GM18858 (cell line): ENCODE measurements around the gene RCN1.
A peak's percentile ranks its signal among the peaks of the same experiment; 100 is the strongest.
"Not testable (repeated sequence)": the region's sequence is repeated elsewhere in the genome, so short reads cannot be mapped to it uniquely, and the experiment has no call there.

ENCODE experiments used
- ATAC-seq: cut with Tn5 transposase; IDR thresholded peaks from one replicate; pipeline ENCODE4 v1.9.1; 2021; ENCODE audit not compliant: unreplicated experiment

The RCN1 gene

DNA sequence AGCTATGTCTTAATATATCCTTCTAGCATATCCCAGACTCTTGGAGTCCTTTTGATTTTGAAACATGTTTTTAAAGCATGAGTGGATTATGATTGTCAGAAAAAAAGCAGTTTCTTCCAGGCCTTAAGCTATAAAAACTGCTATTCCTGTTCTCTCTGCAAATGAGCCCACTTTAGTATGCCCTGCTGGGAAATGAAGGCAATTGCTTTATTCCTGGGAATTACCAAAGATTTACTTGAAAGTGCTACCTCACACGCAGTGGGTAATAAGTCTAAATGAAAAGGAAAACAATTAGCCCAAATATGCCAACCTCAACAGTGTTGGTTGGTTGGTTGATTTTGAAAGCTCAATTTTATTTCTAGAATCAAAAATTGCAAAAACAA lies 17.2 kb upstream of the RCN1 start:
- no peak for ATAC-seq

DNA sequence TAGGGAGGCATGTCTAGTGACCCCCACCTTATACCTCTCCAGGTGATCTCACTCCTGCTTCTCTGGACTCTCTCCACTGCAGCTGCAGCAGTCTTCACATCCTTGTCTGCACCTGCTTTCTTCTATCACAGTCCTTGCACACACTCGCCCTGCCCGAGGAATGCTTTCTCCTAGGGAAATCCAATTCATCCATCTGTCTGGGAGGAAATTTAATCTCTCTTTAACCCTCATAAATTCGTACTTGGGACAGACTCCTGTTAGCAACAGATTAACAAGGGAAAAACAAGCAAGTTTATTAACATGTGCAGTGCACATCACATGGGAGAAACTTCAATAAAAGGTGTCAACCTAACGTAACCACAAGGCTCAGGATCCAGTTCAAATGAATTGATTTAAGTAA lies 11.3 kb upstream of the RCN1 start:
- no peak for ATAC-seq

DNA sequence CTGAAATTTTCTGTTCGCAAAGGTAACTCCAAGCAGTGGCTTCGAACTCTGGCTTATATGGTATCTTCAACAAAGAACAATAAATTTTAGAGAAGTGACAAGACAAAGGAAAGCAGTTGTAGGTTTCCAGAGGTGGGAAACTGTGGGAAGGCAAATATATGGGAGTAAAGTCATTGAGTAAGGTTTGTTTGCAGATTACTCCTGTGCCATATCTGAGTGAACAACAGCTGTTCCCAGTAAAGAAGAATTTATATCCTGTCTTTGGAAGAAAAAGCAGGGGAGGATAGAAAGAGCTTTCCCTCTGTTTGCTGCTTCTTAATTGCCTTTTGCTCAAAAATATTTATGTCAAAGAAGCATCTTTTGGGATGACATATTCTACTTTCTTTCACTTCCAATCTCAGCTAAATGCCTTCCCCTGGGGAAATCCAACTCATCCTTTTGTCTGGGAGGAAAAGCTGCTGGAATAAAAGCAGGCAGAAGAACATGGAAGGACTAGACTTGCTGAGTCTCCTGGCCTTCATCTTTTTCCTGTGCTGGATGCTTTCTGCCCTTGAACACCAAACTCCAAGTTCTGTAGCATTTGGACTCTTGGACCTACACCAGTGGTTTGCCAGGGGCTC lies 10.4 kb upstream of the RCN1 start:
- no peak for ATAC-seq

DNA sequence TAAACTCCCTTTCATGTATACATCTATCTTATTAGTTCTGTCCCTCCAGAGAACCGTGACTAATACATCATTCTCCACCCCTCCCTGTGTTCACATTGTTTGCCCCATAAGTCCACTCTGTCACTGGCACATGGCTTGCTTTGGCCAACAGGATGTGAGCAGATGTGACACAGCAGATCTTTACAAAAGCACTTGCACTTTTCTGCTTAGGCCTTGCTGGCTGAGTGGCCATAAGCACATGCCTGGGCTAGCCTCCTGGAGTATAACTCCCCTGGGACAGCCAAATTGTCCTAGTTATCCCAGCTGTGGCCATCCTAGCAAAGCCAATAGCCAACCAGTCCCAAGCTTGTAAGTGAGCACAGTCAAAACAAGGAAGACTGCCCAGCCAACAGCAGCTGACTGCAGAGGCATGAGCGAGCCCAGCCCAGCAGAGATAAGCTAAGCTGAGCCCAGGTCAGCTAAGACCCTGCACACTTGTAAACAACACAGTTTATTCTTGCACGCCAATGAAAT lies 9.7 kb upstream of the RCN1 start:
- no peak for ATAC-seq

DNA sequence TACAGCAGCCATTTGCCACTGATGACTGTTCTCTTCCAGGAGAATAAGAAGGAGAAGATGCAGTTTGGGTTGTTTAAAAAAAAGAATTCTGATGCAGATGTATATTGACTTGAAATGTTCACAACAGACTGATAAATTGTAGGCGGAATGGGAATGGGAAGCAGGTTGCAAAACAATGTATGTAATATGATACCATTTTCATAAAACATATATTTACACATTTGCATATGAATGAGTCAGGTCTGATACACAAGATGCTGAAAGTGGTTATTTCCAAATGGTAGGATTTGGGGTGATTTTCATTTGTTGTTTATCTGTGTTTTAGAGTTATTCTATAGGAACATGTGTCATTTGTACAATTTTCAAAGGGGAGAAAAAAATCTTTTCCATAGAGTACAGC lies 9.0 kb upstream of the RCN1 start:
- ATAC-seq = no peak

DNA sequence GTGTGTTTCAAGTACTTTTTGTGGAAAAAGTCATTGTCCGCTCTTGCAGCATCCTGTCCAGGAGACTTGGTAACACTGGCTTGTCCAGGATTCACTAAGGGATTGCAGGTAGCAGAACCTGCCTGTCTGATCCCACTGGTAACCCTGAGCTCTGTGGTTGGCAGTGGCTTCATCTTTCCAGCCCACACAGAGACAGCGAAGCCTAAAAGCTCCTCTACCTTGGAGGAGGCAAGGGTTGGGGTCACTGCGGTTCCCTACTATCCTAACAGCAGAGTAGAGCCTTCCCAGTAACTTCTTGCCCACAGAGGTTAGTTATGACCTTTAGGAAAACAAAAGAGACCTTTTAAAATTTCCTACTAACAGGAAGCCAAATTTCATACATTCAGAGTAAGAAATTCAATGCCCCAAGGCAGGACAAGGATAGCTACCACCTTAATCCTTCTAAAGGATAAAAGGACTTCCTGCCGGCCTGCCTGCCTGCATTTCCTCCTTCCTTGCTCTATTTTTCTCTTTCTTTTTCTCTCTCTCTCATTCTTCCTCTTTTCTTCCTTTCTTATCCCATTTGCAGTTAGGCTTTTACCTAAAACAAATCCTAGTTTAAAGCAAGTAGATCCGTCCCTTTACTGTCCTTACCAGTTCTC lies 8.4 kb upstream of the RCN1 start:
- no peak for ATAC-seq

DNA sequence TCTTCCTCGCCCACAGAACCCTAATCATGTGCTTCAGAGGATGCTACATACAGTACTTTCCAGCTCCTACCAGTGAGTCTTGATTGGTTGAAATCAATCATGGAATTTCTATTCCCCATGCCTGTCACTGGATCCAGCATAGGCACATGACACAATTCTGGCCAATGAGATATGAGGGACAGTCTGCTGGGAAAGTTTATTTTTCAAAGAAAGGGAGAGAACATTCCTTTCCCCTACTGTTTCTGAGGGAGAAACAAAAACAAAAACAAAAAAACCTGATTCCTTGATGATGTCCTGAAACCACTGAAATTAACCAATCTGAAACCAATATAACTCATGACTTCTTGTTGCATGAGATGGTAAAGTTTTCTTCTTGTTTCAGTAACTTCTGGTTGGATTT lies 3.3 kb upstream of the RCN1 start:
- no peak for ATAC-seq

DNA sequence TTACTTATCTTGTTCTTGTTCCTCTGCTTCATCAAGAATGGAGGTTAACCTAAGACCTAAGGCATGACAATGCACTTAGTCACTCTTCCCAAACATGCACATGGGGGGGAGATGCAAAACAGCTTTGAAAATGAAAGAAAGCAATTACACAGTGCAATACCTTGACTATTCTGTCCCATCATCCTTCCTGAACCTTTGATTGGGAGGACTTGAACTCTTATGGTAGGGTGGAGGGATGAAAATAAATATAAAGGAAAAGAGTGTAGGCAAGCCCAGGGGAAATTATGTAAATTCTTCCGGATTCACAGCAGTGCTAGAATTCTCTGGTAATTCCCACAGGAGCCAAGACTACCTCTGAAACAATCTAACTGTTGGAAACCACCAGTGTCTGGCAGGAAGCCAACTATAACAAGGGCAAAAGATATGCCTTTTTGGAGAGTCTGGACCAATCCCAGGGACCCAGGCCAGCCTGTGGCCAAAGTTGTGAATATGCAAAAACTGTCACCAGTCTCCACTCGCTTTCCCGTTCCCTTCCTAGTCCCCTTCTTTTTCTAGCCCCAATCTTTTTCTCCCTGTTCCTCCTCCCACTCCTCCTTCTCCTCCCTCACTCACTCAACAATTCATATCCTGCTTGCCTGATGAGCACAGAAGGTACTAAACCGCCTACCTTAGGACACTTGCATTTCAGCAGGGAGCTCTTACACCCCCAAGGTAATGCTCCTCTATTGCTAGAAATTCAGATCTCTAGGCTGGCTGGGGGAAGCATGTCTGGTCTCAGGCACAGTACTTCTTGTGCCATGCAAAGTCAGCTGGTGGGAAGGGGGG lies 2.5 kb upstream of the RCN1 start:
- peak; percentile 30 for ATAC-seq

DNA sequence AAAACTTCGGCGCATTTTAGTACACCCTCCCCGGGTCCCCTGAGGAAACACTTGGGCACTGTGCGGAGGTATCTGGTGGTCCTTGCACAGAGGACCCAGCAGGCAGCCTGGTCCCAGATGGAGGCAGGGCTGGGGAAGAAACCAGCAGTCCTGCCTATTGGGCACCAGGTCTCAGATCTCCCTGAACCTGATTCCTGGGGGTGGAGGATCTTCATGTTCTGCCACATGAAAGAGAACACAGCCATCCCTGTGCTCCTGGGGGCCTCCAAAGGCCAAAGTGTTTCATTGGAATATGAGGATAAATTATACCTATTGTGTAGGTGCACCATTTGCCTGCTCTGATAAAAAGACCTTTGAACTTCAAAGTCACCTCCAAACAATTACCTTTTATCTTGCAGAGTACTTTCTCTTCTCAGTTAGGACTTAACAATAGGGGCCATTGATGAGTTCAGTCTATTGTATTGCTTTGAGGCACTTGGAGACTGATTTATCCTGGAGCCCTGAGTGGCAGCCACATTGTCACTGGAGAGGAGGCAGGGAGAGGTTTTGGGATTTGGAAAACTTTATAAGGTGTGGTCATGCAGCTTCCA lies 1.8 kb downstream of the RCN1 start:
- no peak for ATAC-seq

DNA sequence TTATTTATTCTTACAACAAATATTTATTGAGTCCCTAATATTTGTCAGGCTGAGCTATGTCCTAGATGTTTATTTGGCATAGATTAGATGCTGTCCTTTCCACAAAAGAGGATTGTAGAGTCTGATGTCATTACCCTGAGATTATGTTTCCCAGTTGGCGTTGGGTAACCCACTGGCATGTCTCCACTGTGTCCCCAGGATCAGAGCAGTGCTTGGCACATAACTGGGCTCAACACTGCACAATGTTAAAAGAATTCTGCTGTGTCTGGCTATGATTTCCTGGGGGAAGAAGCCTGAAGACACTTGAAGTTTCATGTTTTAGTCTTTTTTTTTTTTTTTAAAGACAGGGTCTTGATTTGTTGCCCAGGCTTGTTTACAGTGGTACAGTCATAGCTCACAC lies 4.0 kb downstream of the RCN1 start:
- ATAC-seq = no peak

DNA sequence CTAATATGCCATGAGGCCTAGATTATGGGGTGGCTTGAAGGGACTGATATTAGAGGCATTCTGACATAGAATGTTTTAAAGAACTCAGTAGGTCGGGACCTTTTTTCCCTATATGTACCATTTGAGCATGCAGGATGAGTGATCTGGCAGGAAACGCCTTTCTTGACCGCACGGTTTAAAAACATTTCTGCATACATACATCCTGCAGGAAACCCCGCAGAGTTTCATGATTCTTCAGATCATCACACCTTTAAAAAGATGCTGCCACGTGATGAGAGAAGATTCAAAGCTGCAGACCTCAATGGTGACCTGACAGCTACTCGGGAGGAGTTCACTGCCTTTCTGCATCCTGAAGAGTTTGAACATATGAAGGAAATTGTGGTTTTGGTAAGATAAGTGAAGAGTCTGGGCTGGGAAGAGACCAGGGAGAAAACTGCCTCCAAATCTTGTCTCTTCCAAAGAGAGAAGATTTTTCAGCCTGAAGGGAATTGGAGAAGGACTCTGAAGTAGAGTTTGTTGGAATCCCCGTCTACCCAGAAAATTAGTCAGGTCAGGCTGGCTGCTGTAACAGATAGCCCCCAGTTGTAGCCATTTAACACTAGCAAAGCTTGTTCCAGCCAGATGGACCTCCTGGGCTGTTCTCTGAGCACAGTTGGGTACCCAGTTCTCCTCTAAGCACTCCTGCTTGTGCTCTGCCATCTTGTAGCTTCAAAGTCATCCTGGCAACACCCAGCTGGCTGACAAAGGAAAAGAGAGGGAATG lies 7.4 kb downstream of the RCN1 start:
- no peak for ATAC-seq

DNA sequence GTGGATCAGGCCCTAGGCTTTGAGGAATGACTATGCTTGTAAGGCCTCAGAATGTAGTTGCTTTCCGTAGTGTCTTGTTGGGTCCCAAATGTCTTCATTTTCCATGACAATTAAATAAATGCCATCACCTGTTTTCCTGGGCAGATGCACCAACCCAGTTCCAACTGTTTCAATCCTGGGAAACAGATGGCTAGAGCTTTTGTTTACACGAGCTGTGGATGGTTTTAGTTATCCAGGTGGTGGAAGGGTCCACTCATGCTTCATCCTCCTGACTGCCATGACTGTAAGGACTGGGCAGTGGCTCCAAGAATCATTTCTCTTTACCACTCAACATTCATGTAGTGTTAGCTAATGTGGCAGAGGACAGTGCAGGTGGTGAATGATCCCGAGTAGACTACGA lies 8.6 kb downstream of the RCN1 start:
- ATAC-seq = no peak

DNA sequence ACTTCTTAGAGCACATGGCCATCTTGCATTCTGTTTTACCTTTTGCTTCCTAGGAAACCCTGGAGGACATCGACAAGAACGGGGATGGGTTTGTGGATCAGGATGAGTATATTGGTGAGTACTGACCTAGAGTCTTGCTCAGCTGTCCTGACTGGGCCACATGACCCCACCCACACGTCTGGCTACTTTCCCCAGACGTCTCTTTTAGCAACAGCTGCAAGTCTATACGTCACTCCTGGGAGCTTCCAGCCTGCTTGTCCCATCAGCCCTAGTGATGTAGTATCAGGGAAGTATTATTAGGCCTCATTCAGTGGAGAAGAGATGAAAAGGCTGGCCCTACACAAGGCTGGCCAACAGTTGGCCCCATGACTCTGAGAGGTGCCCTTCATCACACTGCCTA lies 9.6 kb downstream of the RCN1 start:
- ATAC-seq = no peak

DNA sequence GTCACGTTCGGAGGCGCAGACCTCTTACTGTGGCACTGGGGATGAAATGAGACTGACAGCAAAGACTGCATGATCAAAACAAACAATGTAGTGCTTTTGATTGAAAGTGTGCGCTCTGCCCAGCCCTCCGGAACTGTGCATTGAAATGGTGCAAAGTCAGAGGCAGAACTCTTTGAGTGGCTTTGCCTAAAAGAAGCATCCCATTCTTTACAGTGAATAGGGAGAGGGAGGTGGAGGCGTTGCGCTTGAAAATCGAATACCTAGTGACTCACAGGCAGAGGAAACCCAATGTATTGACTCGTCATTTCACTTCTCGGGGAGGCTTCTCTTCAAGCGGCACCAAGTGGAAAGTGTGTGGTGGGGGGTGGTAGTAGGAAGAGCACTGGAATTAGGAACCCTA lies 10.9 kb downstream of the RCN1 start:
- ATAC-seq = no peak

DNA sequence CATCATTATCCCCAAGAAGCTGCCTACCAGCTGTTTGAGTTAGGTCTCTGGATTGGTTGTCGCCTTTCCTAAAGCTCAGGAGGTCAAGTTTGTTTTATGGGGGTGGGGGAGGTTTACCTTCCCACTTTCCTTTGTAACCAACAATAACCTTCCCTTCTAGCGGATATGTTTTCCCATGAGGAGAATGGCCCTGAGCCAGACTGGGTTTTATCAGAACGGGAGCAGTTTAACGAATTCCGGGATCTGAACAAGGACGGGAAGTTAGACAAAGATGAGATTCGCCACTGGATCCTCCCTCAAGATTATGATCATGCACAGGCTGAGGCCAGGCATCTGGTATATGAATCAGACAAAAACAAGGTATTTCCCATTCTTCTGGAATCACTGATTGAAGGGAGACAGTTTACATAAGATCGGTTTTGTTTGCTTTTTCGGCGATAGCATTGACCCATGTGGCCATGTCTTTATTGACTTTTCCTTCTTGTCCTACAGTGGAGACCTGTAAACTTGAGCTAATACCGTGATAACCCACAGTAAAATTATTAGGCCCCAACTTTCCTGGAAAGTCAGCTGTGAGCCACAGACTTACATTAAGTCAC lies 12.3 kb downstream of the RCN1 start:
- ATAC-seq = not testable (repeated sequence)

DNA sequence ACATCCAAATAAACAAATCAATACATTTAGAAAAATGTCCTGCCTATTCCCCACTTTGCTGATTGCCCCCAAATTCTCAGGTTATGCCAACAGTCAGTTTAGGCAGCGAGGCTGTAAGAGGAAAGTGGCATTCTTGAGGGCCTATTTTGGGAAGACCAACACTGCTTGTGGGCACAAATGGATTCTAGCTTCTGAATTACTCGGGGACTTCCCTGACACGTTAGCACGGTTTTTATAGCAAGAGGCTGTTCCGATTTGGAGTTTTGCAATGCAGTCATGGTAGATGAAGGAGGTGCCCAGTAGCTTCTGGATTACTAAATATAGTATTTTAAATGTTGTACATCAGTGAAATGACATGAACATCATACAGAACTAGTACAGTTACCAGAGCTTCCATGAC lies 13.1 kb downstream of the RCN1 start:
- no peak for ATAC-seq

DNA sequence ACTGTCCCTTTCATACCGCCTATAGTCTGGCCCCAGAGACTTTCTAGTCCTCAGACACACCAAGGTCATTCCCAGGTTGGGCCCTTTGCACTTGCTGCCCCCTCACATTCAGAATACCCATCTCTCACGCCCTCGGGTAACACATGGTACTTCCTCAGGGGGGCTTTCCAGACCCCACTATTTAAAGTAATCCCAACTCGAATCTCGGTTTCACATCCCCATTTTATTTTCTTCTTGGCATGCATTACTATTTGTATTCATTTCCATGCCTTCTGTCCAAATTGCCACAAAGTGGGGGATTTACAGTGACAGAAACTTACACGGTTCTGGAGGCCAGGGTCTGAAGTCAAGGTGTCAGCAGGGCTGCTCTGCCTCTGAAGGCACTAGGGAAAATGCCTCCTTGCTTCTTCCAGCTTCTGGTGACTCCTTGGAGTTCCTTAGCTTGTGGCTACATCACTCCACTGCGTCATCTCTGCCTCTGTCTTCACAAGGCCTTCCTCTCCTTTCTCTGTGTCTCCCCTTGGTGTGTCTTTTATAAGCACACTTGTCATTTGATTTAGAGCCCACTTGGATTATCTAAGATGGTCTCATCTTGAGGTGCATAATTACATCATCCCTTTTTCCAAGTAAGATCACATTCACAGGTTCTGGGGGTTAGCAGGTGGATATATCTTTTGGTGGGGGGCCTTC lies 15.1 kb downstream of the RCN1 start:
- ATAC-seq = peak; percentile 74

DNA sequence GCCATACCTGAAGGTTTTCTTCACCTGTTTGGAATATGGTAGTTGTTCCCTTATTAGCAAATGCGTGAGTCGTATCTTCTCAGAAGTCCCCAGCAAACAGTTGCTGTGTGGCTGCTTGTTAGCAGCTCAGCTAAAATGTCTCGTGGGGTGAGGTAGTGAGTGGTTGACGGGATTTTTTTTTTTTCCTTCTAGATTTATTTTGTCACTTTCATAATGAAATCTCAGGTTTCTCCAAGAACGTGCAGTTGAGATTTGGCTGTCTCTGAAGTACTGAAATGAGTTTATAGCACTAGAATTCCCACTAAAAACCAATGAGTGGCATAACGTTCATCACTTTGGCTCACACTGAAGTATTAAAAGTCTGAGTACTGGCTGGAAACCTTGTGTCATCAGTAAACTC lies 16.8 kb downstream of the RCN1 start:
- ATAC-seq = peak; percentile 26

DNA sequence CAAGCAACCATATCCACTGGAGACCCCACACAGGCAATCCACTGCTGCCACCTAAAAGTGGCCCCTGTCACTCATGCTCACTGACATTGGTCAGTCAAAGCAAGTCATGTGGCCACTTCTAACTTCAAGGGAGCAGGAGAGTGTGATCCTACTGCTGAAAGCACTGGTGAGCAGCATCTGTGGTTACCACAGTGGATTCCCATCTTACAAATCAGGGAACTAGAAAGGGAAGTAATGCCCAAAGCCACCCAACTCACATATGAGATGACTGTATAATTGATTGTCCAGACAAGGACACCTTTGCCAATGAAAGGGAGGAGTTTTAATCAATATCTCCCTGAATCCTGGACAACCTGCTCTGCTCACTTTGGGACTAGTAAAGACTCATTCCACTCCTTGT lies 17.7 kb downstream of the RCN1 start:
- ATAC-seq = no peak

DNA sequence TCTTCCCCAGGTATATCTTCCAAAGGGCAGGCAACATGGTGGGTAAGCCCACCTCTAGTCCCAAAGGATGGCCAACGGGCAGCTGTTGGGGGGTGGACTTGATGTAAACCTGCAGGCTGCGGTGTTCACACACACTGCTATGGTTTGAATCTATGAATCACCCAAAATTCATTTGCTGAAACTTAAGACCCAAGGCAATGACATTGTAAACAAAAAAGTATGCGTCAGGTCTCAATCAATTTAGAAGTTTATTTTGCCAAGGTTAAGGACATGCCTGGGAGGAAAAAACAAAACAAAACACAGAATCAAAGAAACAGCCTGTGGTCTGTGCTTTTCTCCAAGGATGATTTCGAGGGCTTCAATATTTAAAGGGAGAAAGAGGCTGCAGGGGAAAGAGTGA lies 18.3 kb downstream of the RCN1 start:
- no peak for ATAC-seq
